NT2/D1 (cell line): ENCODE results near the gene FBLN5.

Experiments
- SUZ12 ChIP-seq: IDR thresholded peaks from 2 replicates; pipeline ENCODE4 v1.6.1; 2011; ENCODE audit not compliant: insufficient read length, insufficient read depth; ENCODE audit errors: extremely low read depth
- YY1 ChIP-seq: IDR thresholded peaks from 2 replicates; pipeline ENCODE4 v1.6.1; 2011; ENCODE audit not compliant: insufficient read length, insufficient read depth
- ZNF274 ChIP-seq: IDR thresholded peaks from 2 replicates; pipeline ENCODE4 v1.6.1; 2011; ENCODE audit warnings: mild to moderate bottlenecking, low read depth, low read length

DNA sequence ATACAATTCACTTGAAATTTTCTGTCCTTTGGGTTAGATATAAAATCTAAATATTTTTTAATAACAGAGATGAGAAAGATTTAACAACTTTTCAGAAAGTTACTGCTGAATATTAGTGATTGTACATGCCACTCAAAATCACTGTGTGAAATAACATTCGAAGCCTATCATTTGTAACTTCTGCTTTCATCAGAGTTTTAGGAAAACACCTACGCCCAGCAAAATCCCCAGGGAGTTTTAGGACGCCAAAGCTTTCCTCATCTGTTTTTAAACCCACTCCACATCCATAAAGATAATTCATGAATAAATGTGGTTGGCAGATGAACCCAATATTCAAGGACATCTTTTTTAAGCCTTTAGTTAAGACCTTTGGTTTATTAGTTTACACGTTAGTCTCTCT, 104.1 kb downstream of the FBLN5 start:
- TF ChIP-seq YY1: no peak
- no peak for TF ChIP-seq ZNF274
- TF ChIP-seq SUZ12: no peak
